ENCODE data around the gene TTC13.

Gene TTC13

GRCh38 chr1:230901671-230902070 is 77.0 kb downstream of the TTC13 start:
- no peak overlapping the region for H3K4me3 ChIP-seq (ENCODE audit: low read depth, low read length)
- no peak for DNase-seq (ENCODE audit: low read depth)

GRCh38 chr1:230900984-230901383 is 77.7 kb downstream of the TTC13 start:
- no peak overlapping the region for H3K4me3 ChIP-seq (ENCODE audit: low read depth, low read length)
- TF ChIP-seq CTCF (IDR thresholded peaks at IDR 0.05; ENCODE audit: insufficient read depth, low read depth, low read length, missing control alignments), result no peak
- DNase-seq (ENCODE audit: low read depth), result no peak

More at GRCh38 chr1:230901671-230902070, 77.0 kb downstream of the TTC13 start:
- TF ChIP-seq CTCF (IDR thresholded peaks at IDR 0.05; ENCODE audit: insufficient read depth, low read depth, low read length, missing control alignments), result no peak

GRCh38 chr1:230899841-230900251 is 78.8 kb downstream of the TTC13 start:
- TF ChIP-seq CTCF (IDR thresholded peaks at IDR 0.05; ENCODE audit: insufficient read depth, low read depth, low read length, missing control alignments), result no peak
- H3K4me3 ChIP-seq (ENCODE audit: low read depth, low read length), result no peak overlapping the region
- no peak for DNase-seq (ENCODE audit: low read depth)

DNA sequence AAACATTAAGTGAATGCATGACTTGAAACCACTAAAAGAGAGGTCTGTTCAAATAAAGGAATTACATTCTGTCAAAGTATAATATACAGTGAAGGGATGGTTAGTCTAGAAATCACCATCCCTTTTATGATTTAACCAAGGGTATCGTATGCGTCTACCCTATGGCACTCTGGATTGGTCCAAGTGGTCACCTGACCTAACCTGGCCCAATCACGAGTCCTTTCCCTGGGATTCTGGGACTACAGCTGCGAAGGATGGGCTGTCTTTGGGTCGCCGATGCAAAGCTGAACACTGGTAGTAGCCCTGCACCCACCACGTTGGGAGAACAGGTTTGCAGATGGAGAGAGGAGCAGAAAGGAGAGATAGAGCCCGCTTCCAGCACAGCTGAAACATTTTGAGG is 79.9 kb downstream of the TTC13 start:
- DNase-seq (ENCODE audit: low read depth), result no peak
- no peak overlapping the region for H3K4me3 ChIP-seq (ENCODE audit: low read depth, low read length)
- no peak for TF ChIP-seq CTCF (IDR thresholded peaks at IDR 0.05; ENCODE audit: insufficient read depth, low read depth, low read length, missing control alignments)

DNA sequence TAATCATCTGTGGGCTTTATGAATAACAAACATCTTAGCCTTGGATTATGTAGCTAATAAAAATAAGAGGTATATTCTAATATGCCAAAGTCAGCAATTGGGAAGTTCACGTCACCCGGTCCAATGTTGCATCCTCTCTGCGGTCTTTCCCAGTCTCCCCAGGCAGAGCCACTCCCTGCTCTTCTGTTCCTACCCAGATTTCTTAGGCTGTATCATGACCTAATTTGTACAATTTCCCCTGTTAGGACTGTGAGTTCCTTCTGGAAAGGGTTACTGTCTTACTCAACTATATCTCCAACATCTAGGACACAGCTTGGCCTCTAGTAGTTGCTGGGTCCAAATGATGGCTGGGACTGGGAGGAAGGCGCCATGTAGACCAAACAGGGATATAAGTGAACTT is 80.5 kb downstream of the TTC13 start:
- DNase-seq (ENCODE audit: low read depth), result no peak
- TF ChIP-seq CTCF (IDR thresholded peaks at IDR 0.05; ENCODE audit: insufficient read depth, low read depth, low read length, missing control alignments), result no peak
- H3K4me3 ChIP-seq (ENCODE audit: low read depth, low read length), result no peak overlapping the region

DNA sequence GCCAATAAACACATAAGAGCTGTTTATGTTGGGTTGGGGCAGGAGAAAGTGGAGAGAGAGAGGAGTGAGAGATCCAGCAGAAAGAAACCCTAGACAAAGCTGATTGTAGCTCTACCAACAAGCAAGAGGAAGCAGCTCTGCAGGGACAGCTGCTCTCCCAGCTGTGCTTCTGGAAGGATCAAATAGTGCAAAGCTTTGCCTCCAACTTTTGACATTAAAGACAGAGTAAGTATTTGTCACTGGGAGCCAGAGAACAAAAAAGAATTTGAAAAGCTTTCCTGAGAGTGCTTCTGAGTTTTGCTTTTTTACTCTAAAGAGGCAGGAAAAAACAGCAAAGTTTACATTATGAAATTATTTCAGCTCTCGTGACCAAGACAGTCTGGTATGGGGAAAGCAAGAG is 81.9 kb downstream of the TTC13 start:
- no peak for DNase-seq (ENCODE audit: low read depth)
- H3K4me3 ChIP-seq (ENCODE audit: low read depth, low read length), result no peak overlapping the region

More for the DNA sequence above, 81.9 kb downstream of the TTC13 start:
- TF ChIP-seq CTCF (IDR thresholded peaks at IDR 0.05; ENCODE audit: insufficient read depth, low read depth, low read length, missing control alignments), result no peak
